ENCODE results near the gene LAD1.

GRCh38 chr1:201436969-201437368, 37.8 kb upstream of the LAD1 start:
- no peak for TF ChIP-seq CTCF (IDR thresholded peaks at IDR 0.05)
- no peak for TF ChIP-seq EP300 (IDR thresholded peaks at IDR 0.05)
- no peak for TF ChIP-seq POLR2AphosphoS5 (IDR thresholded peaks at IDR 0.05)

Data from suprapubic skin (tissue), 4 donors.